WTC11 (cell line): ENCODE data around the gene PLEKHS1. TPM values are rescaled to one million over a fixed set of nuclear protein-coding genes. Genes with fewer than 3 reads are reported as not detected.

ENCODE experiments used
- ATAC-seq: fragments of 200-7000 bp; cut with Tn5 transposase; 2 replicates; pipeline ENCODE4 v1.10.0; 2021; ENCODE audit warnings: mild to moderate bottlenecking, moderate library complexity
- CTCF ChIA-PET: fragments of 300-600 bp; sonication (Branson Sonifier 250); formaldehyde crosslinking; loops from one replicate; lab custom pipeline; 2021; ENCODE audit warnings: antibody characterized with exemption; lab: Charles Lee
- POLR2A ChIA-PET: fragments of 350-600 bp; sonication (Branson Sonifier 250); formaldehyde crosslinking; loops from one replicate; lab custom pipeline; 2021; ENCODE audit warnings: antibody characterized with exemption; lab: Charles Lee
- DNase-seq: peaks from one replicate; pipeline ENCODE4 v3.0.0; 2021; ENCODE audit warnings: low spot score
- H3K27ac Mint-ChIP-seq: 2 replicates; pipeline ENCODE4 v1.8.0; 2021; ENCODE audit warnings: mixed read lengths
- H3K27me3 Mint-ChIP-seq: 2 replicates; pipeline ENCODE4 v1.8.0; 2021; ENCODE audit warnings: low read depth, mild to moderate bottlenecking, moderate library complexity, mixed read lengths
- H3K36me3 Mint-ChIP-seq: 2 replicates; pipeline ENCODE4 v1.8.0; 2021; ENCODE audit warnings: mixed read lengths
- H3K4me1 Mint-ChIP-seq: 2 replicates; pipeline ENCODE4 v1.8.0; 2022; ENCODE audit warnings: mixed read lengths
- H3K4me3 Mint-ChIP-seq: 2 replicates; pipeline ENCODE4 v1.8.0; 2021; ENCODE audit warnings: mild to moderate bottlenecking, moderate library complexity, mixed read lengths
- H3K9me3 Mint-ChIP-seq: 2 replicates; pipeline ENCODE4 v1.8.0; 2021; ENCODE audit warnings: mixed read lengths
- ETV6 ChIP-seq: sonication (generic); formaldehyde crosslinking; IDR thresholded peaks from 2 replicates; pipeline ENCODE4 v1.8.1; 2022; ENCODE audit warnings: mild to moderate bottlenecking, missing genetic modification reagents
- FOXK1 ChIP-seq: sonication (generic); formaldehyde crosslinking; IDR thresholded peaks from 2 replicates; pipeline ENCODE4 v1.8.0; 2022; ENCODE audit warnings: mild to moderate bottlenecking, moderate library complexity, missing genetic modification reagents
- JAZF1 ChIP-seq: fragments of 250-450 bp; sonication (Bioruptor Pico); IDR thresholded peaks from 2 replicates; pipeline ENCODE4 v1.9.0; 2021; ENCODE audit warnings: moderate library complexity, mild to moderate bottlenecking, inconsistent platforms
- MXD4 ChIP-seq: fragments of 250-450 bp; sonication (Bioruptor Pico); IDR thresholded peaks from 2 replicates; pipeline ENCODE4 v1.8.0; 2021; ENCODE audit warnings: mild to moderate bottlenecking, moderate library complexity, borderline replicate concordance
- NFE2L1 ChIP-seq: sonication (generic); formaldehyde crosslinking; IDR thresholded peaks from 2 replicates; pipeline ENCODE4 v1.8.1; 2023; ENCODE audit warnings: missing genetic modification reagents
- NR3C1 ChIP-seq: sonication (generic); formaldehyde crosslinking; conservative IDR thresholded peaks from 2 replicates; pipeline ENCODE4 v1.8.1; 2023; ENCODE audit warnings: low read depth, mild to moderate bottlenecking, missing genetic modification reagents
- RORB ChIP-seq: fragments of 250-450 bp; sonication (Bioruptor Pico); IDR thresholded peaks from 2 replicates; pipeline ENCODE4 v1.9.0; 2021; ENCODE audit warnings: mild to moderate bottlenecking
- SP1 ChIP-seq: sonication (generic); formaldehyde crosslinking; conservative IDR thresholded peaks from 2 replicates; pipeline ENCODE4 v1.8.1; 2022; ENCODE audit warnings: missing genetic modification reagents
- TEAD1 ChIP-seq: sonication (generic); formaldehyde crosslinking; IDR thresholded peaks from 2 replicates; pipeline ENCODE4 v1.8.0; 2022; ENCODE audit warnings: mild to moderate bottlenecking, missing genetic modification reagents
- TP53 ChIP-seq: sonication (generic); formaldehyde crosslinking; IDR thresholded peaks from 2 replicates; pipeline ENCODE4 v1.8.1; 2023; ENCODE audit warnings: mild to moderate bottlenecking, missing genetic modification reagents
- ZBTB21 ChIP-seq: sonication (generic); formaldehyde crosslinking; IDR thresholded peaks from 2 replicates; pipeline ENCODE4 v1.8.1; 2023; ENCODE audit warnings: mild to moderate bottlenecking, missing genetic modification reagents, borderline replicate concordance
- ZNF138 ChIP-seq: sonication (generic); formaldehyde crosslinking; conservative IDR thresholded peaks from 2 replicates; pipeline ENCODE4 v1.8.1; 2022; ENCODE audit warnings: mild to moderate bottlenecking, moderate library complexity, missing genetic modification reagents
- ZNF232 ChIP-seq: sonication (generic); formaldehyde crosslinking; IDR thresholded peaks from 2 replicates; pipeline ENCODE4 v1.8.0; 2022; ENCODE audit warnings: mild to moderate bottlenecking, missing genetic modification reagents
- ZNF263 ChIP-seq: sonication (generic); formaldehyde crosslinking; IDR thresholded peaks from 2 replicates; pipeline ENCODE4 v1.8.1; 2022; ENCODE audit warnings: low read depth, mild to moderate bottlenecking, moderate library complexity, missing genetic modification reagents
- ZNF396 ChIP-seq: fragments of 250-450 bp; sonication (Bioruptor Pico); IDR thresholded peaks from 2 replicates; pipeline ENCODE4 v1.8.0; 2021; ENCODE audit warnings: mild to moderate bottlenecking, moderate library complexity, borderline replicate concordance
- total RNA-seq: library from RNA; stranded (reverse); gene quantifications from 3 replicates; pipeline ENCODE4 v1.2.3, GENCODE V29; 2021
- TF ChIP-seq, protein P1 (sequence below): sonication (generic); formaldehyde crosslinking; IDR thresholded peaks from 2 replicates; pipeline ENCODE4 v1.8.0; 2022; ENCODE audit warnings: mild to moderate bottlenecking, missing genetic modification reagents
- TF ChIP-seq, protein P2 (sequence below): sonication (generic); formaldehyde crosslinking; IDR thresholded peaks from 2 replicates; pipeline ENCODE4 v1.8.0; 2023; ENCODE audit warnings: mild to moderate bottlenecking, missing genetic modification reagents
- TF ChIP-seq, protein P3 (sequence below): sonication (generic); formaldehyde crosslinking; IDR thresholded peaks from 2 replicates; pipeline ENCODE4 v1.8.0; 2022; ENCODE audit warnings: mild to moderate bottlenecking, missing genetic modification reagents
- TF ChIP-seq, protein P4 (sequence below): sonication (generic); formaldehyde crosslinking; IDR thresholded peaks from 2 replicates; pipeline ENCODE4 v1.8.1; 2022; ENCODE audit warnings: low read depth, missing genetic modification reagents, borderline replicate concordance
- TF ChIP-seq, protein P5 (sequence below): sonication (generic); formaldehyde crosslinking; IDR thresholded peaks from 2 replicates; pipeline ENCODE4 v1.8.1; 2022; ENCODE audit warnings: missing genetic modification reagents, borderline replicate concordance
- TF ChIP-seq, protein P6 (sequence below): sonication (generic); formaldehyde crosslinking; IDR thresholded peaks from 2 replicates; pipeline ENCODE4 v1.8.1; 2022; ENCODE audit warnings: mild to moderate bottlenecking, moderate library complexity, missing genetic modification reagents
- TF ChIP-seq, protein P7 (sequence below): sonication (generic); formaldehyde crosslinking; IDR thresholded peaks from 2 replicates; pipeline ENCODE4 v1.8.1; 2023; ENCODE audit warnings: mild to moderate bottlenecking, missing genetic modification reagents, borderline replicate concordance

Gene PLEKHS1
- total RNA-seq, 1 experiment from 2014 or later = not detected

DNA sequence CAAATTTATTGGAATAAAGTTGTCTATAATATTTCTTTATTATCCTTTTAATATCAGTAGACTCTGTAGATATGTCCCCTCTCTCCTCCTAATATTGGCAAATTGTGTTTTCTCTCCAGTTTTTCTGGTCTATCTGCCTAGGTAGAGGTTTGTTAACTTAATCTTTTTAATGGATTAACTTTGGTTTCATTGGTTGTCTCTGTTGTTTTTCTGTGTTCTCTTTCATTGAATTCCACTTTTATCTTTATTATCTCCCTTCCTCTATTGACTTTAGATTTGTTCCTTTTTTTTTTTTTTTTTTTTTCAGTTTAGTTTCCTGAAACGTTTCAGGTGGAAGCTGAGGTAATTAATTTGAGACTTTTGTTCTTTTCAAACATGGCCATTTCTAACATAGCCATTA is 10.6 kb downstream of the PLEKHS1 start:
- Mint-ChIP-seq H3K9me3 (peaks cover 15% of the 10 kb centered on the region), H3K4me1 (no peaks in the 10 kb centered on the region), H3K27me3 (no peaks in the 10 kb centered on the region), H3K27ac (no peak overlapping the region), H3K4me3 (no peak overlapping the region), H3K36me3 (peaks cover 6% of the 10 kb centered on the region)
- no peak for DNase-seq
- ChIA-PET POLR2A (no interaction called here), CTCF (no interaction called here)
- no peak for ATAC-seq
- TF ChIP-seq JAZF1 (CRISPR knock-in tag) = no peak
- TF ChIP-seq, protein P1, sequence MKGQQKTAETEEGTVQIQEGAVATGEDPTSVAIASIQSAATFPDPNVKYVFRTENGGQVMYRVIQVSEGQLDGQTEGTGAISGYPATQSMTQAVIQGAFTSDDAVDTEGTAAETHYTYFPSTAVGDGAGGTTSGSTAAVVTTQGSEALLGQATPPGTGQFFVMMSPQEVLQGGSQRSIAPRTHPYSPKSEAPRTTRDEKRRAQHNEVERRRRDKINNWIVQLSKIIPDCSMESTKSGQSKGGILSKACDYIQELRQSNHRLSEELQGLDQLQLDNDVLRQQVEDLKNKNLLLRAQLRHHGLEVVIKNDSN (CRISPR knock-in tag) = no peak
- no peak for TF ChIP-seq SP1 (CRISPR knock-in tag)
- TF ChIP-seq NR3C1 (CRISPR knock-in tag) = no peak
- TF ChIP-seq ZNF232 = no peak
- no peak for TF ChIP-seq RORB (CRISPR knock-in tag)
- TF ChIP-seq ETV6 (CRISPR knock-in tag) = no peak
- TF ChIP-seq TEAD1 = no peak
- no peak for TF ChIP-seq FOXK1 (CRISPR knock-in tag)
- TF ChIP-seq ZNF396 (CRISPR knock-in tag) = no peak
- TF ChIP-seq, protein P2, sequence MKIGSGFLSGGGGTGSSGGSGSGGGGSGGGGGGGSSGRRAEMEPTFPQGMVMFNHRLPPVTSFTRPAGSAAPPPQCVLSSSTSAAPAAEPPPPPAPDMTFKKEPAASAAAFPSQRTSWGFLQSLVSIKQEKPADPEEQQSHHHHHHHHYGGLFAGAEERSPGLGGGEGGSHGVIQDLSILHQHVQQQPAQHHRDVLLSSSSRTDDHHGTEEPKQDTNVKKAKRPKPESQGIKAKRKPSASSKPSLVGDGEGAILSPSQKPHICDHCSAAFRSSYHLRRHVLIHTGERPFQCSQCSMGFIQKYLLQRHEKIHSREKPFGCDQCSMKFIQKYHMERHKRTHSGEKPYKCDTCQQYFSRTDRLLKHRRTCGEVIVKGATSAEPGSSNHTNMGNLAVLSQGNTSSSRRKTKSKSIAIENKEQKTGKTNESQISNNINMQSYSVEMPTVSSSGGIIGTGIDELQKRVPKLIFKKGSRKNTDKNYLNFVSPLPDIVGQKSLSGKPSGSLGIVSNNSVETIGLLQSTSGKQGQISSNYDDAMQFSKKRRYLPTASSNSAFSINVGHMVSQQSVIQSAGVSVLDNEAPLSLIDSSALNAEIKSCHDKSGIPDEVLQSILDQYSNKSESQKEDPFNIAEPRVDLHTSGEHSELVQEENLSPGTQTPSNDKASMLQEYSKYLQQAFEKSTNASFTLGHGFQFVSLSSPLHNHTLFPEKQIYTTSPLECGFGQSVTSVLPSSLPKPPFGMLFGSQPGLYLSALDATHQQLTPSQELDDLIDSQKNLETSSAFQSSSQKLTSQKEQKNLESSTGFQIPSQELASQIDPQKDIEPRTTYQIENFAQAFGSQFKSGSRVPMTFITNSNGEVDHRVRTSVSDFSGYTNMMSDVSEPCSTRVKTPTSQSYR (CRISPR knock-in tag) = no peak

DNA sequence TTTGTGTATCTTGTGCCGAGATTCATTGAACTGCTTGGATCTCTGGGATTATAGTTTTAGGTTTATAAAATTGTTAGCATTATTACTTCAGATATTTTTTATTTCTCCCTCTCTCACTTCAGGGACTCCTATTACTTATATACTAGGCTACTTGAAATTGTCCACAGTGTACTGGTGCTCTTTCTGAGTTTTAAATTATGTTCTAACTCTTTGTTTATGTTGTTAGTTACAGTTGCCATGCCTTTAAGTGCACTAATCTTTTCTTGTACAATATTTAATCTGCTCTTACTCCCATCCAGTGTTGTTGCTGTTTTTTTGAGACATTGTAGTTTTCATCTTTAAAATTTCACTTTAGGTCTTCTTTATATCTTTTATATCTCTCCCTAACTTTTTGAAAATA is 13.1 kb downstream of the PLEKHS1 start:
- TF ChIP-seq, protein P3, sequence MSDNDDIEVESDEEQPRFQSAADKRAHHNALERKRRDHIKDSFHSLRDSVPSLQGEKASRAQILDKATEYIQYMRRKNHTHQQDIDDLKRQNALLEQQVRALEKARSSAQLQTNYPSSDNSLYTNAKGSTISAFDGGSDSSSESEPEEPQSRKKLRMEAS (CRISPR knock-in tag) = no peak
- TF ChIP-seq NFE2L1 (CRISPR knock-in tag) (no peak), ZNF138 (no peak), MXD4 (CRISPR knock-in tag) (no peak), TP53 (CRISPR knock-in tag) (no peak), ETV6 (CRISPR knock-in tag) (no peak)
- TF ChIP-seq, protein P4, sequence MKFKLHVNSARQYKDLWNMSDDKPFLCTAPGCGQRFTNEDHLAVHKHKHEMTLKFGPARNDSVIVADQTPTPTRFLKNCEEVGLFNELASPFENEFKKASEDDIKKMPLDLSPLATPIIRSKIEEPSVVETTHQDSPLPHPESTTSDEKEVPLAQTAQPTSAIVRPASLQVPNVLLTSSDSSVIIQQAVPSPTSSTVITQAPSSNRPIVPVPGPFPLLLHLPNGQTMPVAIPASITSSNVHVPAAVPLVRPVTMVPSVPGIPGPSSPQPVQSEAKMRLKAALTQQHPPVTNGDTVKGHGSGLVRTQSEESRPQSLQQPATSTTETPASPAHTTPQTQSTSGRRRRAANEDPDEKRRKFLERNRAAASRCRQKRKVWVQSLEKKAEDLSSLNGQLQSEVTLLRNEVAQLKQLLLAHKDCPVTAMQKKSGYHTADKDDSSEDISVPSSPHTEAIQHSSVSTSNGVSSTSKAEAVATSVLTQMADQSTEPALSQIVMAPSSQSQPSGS (CRISPR knock-in tag) = no peak
- DNase-seq (no peak), ATAC-seq (no peak)
- Mint-ChIP-seq H3K4me1 (no peaks in the 10 kb centered on the region), H3K36me3 (peaks cover 6% of the 10 kb centered on the region), H3K27ac (no peak overlapping the region), H3K4me3 (no peak overlapping the region), H3K9me3 (peaks cover 15% of the 10 kb centered on the region), H3K27me3 (no peaks in the 10 kb centered on the region)
- ChIA-PET POLR2A (no interaction called here), CTCF (no interaction called here)

DNA sequence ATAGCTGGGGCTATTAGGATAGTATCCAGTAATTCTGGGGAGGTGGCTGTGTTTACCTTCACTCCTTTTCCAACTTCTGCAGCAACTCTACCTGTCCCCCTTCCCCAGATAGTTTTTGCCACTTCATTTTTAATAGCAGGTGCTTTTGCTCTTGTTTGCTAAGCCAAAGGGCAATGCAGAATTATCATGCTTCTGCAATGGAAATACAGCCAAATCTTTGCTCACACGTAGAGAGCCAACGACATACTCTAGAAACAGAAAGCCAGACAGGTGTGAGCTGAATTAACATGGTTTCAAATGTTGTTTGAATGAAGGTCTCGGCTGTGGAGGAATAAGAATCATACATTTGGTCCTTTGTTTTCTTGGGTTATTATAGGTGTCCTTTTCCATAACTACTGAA is 14.4 kb downstream of the PLEKHS1 start:
- ChIA-PET POLR2A (no interaction called here), CTCF (no interaction called here)
- no peak overlapping the region for H3K4me3 Mint-ChIP-seq
- ATAC-seq = no peak
- peaks cover 6% of the 10 kb centered on the region for H3K36me3 Mint-ChIP-seq
- H3K27ac Mint-ChIP-seq = no peak overlapping the region
- peaks cover 15% of the 10 kb centered on the region for H3K9me3 Mint-ChIP-seq
- no peaks in the 10 kb centered on the region for H3K27me3 Mint-ChIP-seq
- no peak for DNase-seq
- H3K4me1 Mint-ChIP-seq = no peaks in the 10 kb centered on the region
- TF ChIP-seq ZBTB21 (CRISPR knock-in tag) = no peak
- TF ChIP-seq, protein P5, sequence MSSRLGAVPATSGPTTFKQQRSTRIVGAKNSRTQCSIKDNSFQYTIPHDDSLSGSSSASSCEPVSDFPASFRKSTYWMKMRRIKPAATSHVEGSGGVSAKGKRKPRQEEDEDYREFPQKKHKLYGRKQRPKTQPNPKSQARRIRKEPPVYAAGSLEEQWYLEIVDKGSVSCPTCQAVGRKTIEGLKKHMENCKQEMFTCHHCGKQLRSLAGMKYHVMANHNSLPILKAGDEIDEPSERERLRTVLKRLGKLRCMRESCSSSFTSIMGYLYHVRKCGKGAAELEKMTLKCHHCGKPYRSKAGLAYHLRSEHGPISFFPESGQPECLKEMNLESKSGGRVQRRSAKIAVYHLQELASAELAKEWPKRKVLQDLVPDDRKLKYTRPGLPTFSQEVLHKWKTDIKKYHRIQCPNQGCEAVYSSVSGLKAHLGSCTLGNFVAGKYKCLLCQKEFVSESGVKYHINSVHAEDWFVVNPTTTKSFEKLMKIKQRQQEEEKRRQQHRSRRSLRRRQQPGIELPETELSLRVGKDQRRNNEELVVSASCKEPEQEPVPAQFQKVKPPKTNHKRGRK (CRISPR knock-in tag) = no peak
- TF ChIP-seq, protein P6, sequence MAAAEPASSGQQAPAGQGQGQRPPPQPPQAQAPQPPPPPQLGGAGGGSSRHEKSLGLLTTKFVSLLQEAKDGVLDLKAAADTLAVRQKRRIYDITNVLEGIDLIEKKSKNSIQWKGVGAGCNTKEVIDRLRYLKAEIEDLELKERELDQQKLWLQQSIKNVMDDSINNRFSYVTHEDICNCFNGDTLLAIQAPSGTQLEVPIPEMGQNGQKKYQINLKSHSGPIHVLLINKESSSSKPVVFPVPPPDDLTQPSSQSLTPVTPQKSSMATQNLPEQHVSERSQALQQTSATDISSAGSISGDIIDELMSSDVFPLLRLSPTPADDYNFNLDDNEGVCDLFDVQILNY (CRISPR knock-in tag) = no peak
- TF ChIP-seq, protein P7, sequence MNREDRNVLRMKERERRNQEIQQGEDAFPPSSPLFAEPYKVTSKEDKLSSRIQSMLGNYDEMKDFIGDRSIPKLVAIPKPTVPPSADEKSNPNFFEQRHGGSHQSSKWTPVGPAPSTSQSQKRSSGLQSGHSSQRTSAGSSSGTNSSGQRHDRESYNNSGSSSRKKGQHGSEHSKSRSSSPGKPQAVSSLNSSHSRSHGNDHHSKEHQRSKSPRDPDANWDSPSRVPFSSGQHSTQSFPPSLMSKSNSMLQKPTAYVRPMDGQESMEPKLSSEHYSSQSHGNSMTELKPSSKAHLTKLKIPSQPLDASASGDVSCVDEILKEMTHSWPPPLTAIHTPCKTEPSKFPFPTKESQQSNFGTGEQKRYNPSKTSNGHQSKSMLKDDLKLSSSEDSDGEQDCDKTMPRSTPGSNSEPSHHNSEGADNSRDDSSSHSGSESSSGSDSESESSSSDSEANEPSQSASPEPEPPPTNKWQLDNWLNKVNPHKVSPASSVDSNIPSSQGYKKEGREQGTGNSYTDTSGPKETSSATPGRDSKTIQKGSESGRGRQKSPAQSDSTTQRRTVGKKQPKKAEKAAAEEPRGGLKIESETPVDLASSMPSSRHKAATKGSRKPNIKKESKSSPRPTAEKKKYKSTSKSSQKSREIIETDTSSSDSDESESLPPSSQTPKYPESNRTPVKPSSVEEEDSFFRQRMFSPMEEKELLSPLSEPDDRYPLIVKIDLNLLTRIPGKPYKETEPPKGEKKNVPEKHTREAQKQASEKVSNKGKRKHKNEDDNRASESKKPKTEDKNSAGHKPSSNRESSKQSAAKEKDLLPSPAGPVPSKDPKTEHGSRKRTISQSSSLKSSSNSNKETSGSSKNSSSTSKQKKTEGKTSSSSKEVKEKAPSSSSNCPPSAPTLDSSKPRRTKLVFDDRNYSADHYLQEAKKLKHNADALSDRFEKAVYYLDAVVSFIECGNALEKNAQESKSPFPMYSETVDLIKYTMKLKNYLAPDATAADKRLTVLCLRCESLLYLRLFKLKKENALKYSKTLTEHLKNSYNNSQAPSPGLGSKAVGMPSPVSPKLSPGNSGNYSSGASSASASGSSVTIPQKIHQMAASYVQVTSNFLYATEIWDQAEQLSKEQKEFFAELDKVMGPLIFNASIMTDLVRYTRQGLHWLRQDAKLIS (CRISPR knock-in tag) = no peak
- TF ChIP-seq ZNF263 (CRISPR knock-in tag) = no peak
